ENCODE measurements around the gene MME.

DNA sequence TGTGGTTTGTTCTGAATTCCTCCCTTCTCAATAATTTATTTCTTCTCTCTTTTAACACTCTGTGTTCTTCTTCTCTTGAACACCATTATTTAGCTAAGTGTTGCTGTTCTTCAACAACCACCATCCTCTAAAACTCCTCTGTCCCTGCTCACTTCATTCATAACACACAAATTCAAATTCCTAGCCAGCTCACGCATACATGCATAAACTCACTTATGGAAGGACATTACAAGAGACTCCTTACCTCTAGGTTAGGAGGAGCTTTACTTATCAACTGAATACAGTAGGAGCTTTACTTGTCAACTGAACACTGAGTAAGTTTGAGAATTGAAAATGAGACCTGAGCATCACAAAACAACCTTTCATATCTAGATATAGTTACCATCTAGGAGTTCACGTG, 23.6 kb downstream of the MME start:
- no peak for TF ChIP-seq REST (IDR thresholded peaks at IDR 0.05; ENCODE audit: low read depth, low read length)
- TF ChIP-seq ESRRA (IDR thresholded peaks at IDR 0.05; ENCODE audit: low read length) = no peak
- no peak for TF ChIP-seq CTCF (IDR thresholded peaks at IDR 0.05 in 2 of 3, conservative IDR thresholded peaks at IDR 0.05 in 1 of 3; ENCODE audit: control insufficient read depth in 2 of 3, extremely low read depth in 1 of 3, insufficient read depth in 1 of 3, low read depth in 3 of 3, low read length in 3 of 3)
- TF ChIP-seq DPF2 (IDR thresholded peaks at IDR 0.05) = no peak
- TF ChIP-seq EP300 (IDR thresholded peaks at IDR 0.05; ENCODE audit: borderline replicate concordance in 1 of 2, control insufficient read depth in 1 of 2, low read depth in 2 of 2, low read length in 2 of 2) = no peak
- no peak for TF ChIP-seq CHD2 (IDR thresholded peaks at IDR 0.05; ENCODE audit: borderline replicate concordance, low read depth, low read length)
- TF ChIP-seq, protein P1, sequence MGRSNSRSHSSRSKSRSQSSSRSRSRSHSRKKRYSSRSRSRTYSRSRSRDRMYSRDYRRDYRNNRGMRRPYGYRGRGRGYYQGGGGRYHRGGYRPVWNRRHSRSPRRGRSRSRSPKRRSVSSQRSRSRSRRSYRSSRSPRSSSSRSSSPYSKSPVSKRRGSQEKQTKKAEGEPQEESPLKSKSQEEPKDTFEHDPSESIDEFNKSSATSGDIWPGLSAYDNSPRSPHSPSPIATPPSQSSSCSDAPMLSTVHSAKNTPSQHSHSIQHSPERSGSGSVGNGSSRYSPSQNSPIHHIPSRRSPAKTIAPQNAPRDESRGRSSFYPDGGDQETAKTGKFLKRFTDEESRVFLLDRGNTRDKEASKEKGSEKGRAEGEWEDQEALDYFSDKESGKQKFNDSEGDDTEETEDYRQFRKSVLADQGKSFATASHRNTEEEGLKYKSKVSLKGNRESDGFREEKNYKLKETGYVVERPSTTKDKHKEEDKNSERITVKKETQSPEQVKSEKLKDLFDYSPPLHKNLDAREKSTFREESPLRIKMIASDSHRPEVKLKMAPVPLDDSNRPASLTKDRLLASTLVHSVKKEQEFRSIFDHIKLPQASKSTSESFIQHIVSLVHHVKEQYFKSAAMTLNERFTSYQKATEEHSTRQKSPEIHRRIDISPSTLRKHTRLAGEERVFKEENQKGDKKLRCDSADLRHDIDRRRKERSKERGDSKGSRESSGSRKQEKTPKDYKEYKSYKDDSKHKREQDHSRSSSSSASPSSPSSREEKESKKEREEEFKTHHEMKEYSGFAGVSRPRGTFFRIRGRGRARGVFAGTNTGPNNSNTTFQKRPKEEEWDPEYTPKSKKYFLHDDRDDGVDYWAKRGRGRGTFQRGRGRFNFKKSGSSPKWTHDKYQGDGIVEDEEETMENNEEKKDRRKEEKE (IDR thresholded peaks at IDR 0.05) = no peak
- TF ChIP-seq CEBPB (IDR thresholded peaks at IDR 0.05; ENCODE audit: borderline replicate concordance in 1 of 2, low read depth in 2 of 2, low read length in 2 of 2) = no peak
- TF ChIP-seq SP1 (IDR thresholded peaks at IDR 0.05; ENCODE audit: low read depth, low read length) = no peak
- no peak for TF ChIP-seq ZNF274 (IDR thresholded peaks at IDR 0.05; ENCODE audit: insufficient read depth, insufficient read length)
- TF ChIP-seq BRCA1 (IDR thresholded peaks at IDR 0.05; ENCODE audit: low read depth, low read length) = no peak

All from GM12878 (cell line).